Measurements from ENCODE around the gene MACROH2A2.

Gene MACROH2A2

GRCh38 chr10:70115948-70116682 is 63.5 kb downstream of the MACROH2A2 start:
- DNase-seq (ENCODE audit: extremely low read depth, low read depth): no peak
- peak; percentile 83 for TF ChIP-seq CTCF (IDR thresholded peaks at IDR 0.05; ENCODE audit: low read depth, low read length)

GRCh38 chr10:70117646-70118045 is 65.0 kb downstream of the MACROH2A2 start:
- DNase-seq (ENCODE audit: extremely low read depth, low read depth): no peak
- TF ChIP-seq CTCF (IDR thresholded peaks at IDR 0.05; ENCODE audit: low read depth, low read length): no peak

- TF ChIP-seq CTCF (IDR thresholded peaks at IDR 0.05; ENCODE audit: low read depth, low read length): no peak
- DNase-seq (ENCODE audit: extremely low read depth, low read depth): no peak
These were observed 65.5 kb downstream of the MACROH2A2 start for GRCh38 chr10:70118196-70118595.

- no peak for TF ChIP-seq CTCF (IDR thresholded peaks at IDR 0.05; ENCODE audit: low read depth, low read length)
- no peak for DNase-seq (ENCODE audit: extremely low read depth, low read depth)
These were observed 66.6 kb downstream of the MACROH2A2 start for GRCh38 chr10:70119197-70119596.

GRCh38 chr10:70119623-70120022 is 67.0 kb downstream of the MACROH2A2 start:
- DNase-seq (ENCODE audit: extremely low read depth, low read depth): no peak
- no peak for TF ChIP-seq CTCF (IDR thresholded peaks at IDR 0.05; ENCODE audit: low read depth, low read length)

- no peak for TF ChIP-seq CTCF (IDR thresholded peaks at IDR 0.05; ENCODE audit: low read depth, low read length)
- no peak for DNase-seq (ENCODE audit: extremely low read depth, low read depth)
These were observed 67.8 kb downstream of the MACROH2A2 start for GRCh38 chr10:70120417-70120816.

- TF ChIP-seq CTCF (IDR thresholded peaks at IDR 0.05; ENCODE audit: low read depth, low read length): no peak
- DNase-seq (ENCODE audit: extremely low read depth, low read depth): no peak
These were observed 68.8 kb downstream of the MACROH2A2 start for GRCh38 chr10:70121281-70121949.
